Ishikawa (cell line): Measurements from ENCODE around the gene VWA8.

ENCODE experiments used
- CREB1 ChIP-seq: IDR thresholded peaks from 2 replicates; pipeline ENCODE4 v1.6.1; 2012; ENCODE audit warnings: low read depth
- EP300 ChIP-seq: IDR thresholded peaks from 2 replicates; pipeline ENCODE4 v1.6.1; 2012; ENCODE audit warnings: borderline replicate concordance
- FOXM1 ChIP-seq: IDR thresholded peaks from 2 replicates; pipeline ENCODE4 v1.6.1; 2012; ENCODE audit warnings: low read depth, borderline replicate concordance
- NFIC ChIP-seq: IDR thresholded peaks from 2 replicates; pipeline ENCODE4 v1.6.1; 2012
- TAF1 ChIP-seq: IDR thresholded peaks from 2 replicates; pipeline ENCODE4 v1.6.1; 2012; ENCODE audit warnings: low read depth, mild to moderate bottlenecking
- TF ChIP-seq, protein P1 (sequence below): IDR thresholded peaks from 2 replicates; pipeline ENCODE4 v1.6.1; 2012

DNA sequence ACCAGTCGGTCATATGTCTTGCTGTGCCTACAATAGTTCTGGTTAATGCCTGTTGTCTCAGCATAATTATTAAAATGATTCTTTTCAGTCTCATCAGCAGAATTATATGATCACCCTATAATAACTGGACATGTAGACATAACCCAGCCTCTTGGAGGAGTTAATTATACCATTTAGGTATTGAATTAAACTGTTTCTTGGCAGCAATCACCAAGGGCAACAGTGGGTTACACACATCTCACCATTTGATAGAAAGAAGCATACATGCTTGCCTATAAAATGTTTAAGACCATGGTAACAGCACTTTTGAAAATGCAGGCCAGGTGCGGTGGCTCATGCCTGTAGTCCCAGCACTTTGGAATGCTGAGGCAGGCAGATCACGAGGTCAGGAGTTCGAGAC, 318.9 kb downstream of the VWA8 start:
- TF ChIP-seq EP300 (no peak), TAF1 (no peak), FOXM1 (no peak), CREB1 (no peak), NFIC (no peak)
- TF ChIP-seq, protein P1, sequence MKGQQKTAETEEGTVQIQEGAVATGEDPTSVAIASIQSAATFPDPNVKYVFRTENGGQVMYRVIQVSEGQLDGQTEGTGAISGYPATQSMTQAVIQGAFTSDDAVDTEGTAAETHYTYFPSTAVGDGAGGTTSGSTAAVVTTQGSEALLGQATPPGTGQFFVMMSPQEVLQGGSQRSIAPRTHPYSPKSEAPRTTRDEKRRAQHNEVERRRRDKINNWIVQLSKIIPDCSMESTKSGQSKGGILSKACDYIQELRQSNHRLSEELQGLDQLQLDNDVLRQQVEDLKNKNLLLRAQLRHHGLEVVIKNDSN: no peak
